MCF 10A (cell line): Measurements from ENCODE around the gene ZNF343. TPM values are rescaled to one million over a fixed set of nuclear protein-coding genes. Genes with fewer than 3 reads are reported as not detected.

Source experiments
- BruUV-seq: library from RNA; stranded (reverse); fragments of 400-500 nt; replicated peaks from 2 replicates; lab custom pipeline; 2021; lab: Mats Ljungman, UMichigan
- CTCF ChIA-PET: fragments of 300-600 bp; sonication (Branson Sonifier 250); formaldehyde crosslinking; extraction: SDS; loops from one replicate; lab custom pipeline; 2021; ENCODE audit warnings: antibody characterized with exemption, inconsistent platforms; lab: Yijun Ruan, JAX
- POLR2A ChIA-PET: fragments of 300-600, 350-650 bp; sonication (Branson Sonifier 250); formaldehyde crosslinking; extraction: SDS; loops from one replicate; lab custom pipeline; 2020; ENCODE audit warnings: antibody characterized with exemption, inconsistent platforms; lab: Yijun Ruan, JAX
- DNase-seq: peaks from one replicate; pipeline ENCODE4 v3.0.0-alpha.2; 2018; ENCODE audit not compliant: unreplicated experiment
- H3K27ac Mint-ChIP-seq: one replicate; pipeline ENCODE4 v1.8.0; 2022; ENCODE audit warnings: mild to moderate bottlenecking, low read depth, mixed read lengths; ENCODE audit not compliant: unreplicated experiment
- H3K27me3 Mint-ChIP-seq: one replicate; pipeline ENCODE4 v1.8.0; 2022; ENCODE audit warnings: mixed read lengths; ENCODE audit not compliant: insufficient read depth, unreplicated experiment
- H3K36me3 Mint-ChIP-seq: one replicate; pipeline ENCODE4 v1.8.0; 2022; ENCODE audit warnings: mild to moderate bottlenecking, moderate library complexity, mixed read lengths; ENCODE audit not compliant: insufficient read depth, unreplicated experiment
- H3K4me1 Mint-ChIP-seq: one replicate; pipeline ENCODE4 v1.8.0; 2022; ENCODE audit warnings: mixed read lengths; ENCODE audit not compliant: insufficient read depth, unreplicated experiment
- H3K4me3 Mint-ChIP-seq: one replicate; pipeline ENCODE4 v1.8.0; 2022; ENCODE audit warnings: mild to moderate bottlenecking, moderate library complexity, mixed read lengths; ENCODE audit not compliant: unreplicated experiment
- H3K9me3 Mint-ChIP-seq: one replicate; pipeline ENCODE4 v1.8.0; 2022; ENCODE audit warnings: mixed read lengths; ENCODE audit not compliant: unreplicated experiment
- intact Hi-C: fragments of 100-400 bp; cut with micrococcal nuclease; formaldehyde crosslinking; loops from 2 replicates; pipeline ENCODE4 v1.14.1; 2022
- total RNA-seq: library from RNA; stranded (reverse); gene quantifications from 2 replicates; pipeline ENCODE4 v1.2.3, GENCODE V29; 2022
- TF ChIP-seq, protein P1 (sequence below): fragments of 200-600 bp; IDR thresholded peaks from one replicate; pipeline ENCODE4 v1.8.0; 2022; ENCODE audit warnings: antibody characterized with exemption, mild to moderate bottlenecking; ENCODE audit not compliant: unreplicated experiment

The ZNF343 gene
- total RNA-seq, 1 experiment from 2014 or later = 16.6 TPM

DNA sequence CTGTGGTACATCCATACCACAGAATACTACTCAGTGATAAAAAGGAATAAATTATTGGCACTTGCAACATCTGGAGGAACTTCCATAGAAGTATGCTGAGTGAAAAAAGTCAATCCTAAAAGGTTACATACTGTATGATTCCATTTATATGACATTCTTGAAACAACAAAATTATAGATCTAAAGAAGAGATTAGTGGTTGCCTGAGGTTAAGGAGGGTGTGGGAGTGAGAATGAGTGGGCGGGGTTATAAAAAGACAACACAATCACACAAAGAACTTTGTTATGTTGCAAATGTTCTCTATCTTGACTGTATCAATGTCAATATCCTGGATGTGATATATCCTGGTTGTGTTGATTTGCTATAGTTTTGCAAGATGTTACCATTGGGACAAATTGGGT, 59.3 kb downstream of the ZNF343 start:
- H3K4me3 Mint-ChIP-seq = no peak overlapping the region
- no peaks in the 10 kb centered on the region for H3K36me3 Mint-ChIP-seq
- H3K27me3 Mint-ChIP-seq = no peaks in the 10 kb centered on the region
- no peak overlapping the region for H3K27ac Mint-ChIP-seq
- H3K4me1 Mint-ChIP-seq = peaks cover 31% of the 10 kb centered on the region
- TF ChIP-seq, protein P1, sequence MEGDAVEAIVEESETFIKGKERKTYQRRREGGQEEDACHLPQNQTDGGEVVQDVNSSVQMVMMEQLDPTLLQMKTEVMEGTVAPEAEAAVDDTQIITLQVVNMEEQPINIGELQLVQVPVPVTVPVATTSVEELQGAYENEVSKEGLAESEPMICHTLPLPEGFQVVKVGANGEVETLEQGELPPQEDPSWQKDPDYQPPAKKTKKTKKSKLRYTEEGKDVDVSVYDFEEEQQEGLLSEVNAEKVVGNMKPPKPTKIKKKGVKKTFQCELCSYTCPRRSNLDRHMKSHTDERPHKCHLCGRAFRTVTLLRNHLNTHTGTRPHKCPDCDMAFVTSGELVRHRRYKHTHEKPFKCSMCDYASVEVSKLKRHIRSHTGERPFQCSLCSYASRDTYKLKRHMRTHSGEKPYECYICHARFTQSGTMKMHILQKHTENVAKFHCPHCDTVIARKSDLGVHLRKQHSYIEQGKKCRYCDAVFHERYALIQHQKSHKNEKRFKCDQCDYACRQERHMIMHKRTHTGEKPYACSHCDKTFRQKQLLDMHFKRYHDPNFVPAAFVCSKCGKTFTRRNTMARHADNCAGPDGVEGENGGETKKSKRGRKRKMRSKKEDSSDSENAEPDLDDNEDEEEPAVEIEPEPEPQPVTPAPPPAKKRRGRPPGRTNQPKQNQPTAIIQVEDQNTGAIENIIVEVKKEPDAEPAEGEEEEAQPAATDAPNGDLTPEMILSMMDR = no peak
- POLR2A ChIA-PET = interaction anchor here (0.6 to 1.3 kb wide), 2 partner anchors 243 to 594 kb away, joined by 3 read pairs; partner anchors contain the start of gene GNRH2
- BruUV-seq = no TSS peak
- intact Hi-C loops = no loop called here
- CTCF ChIA-PET = interaction anchor here (0.7 to 5.0 kb wide), 4 partner anchors 11 to 289 kb away, joined by 3 to 34 read pairs (median 4); no protein-coding TSS in a partner anchor
- H3K9me3 Mint-ChIP-seq = no peaks in the 10 kb centered on the region
- no peak for DNase-seq

DNA sequence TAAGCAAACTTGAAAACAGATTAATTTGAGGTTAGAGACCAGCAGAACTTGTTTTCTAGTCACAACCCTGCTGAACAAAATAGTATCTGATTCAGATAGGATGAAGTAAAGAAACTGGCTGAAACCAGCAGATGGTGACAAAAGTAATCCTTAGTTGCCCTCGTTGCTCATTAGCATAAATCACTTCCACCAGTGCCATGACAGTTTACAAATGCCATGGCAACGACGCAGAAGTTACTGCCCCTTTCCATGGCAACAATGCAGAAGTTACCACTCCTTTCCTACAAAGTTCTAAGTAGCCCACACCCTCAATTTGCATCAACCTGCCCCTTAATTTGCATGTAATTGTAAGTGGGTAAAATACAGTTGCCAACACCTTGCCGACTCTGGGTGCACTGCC, 61.9 kb downstream of the ZNF343 start:
- intact Hi-C loops = no loop called here
- no TSS peak for BruUV-seq
- no peaks in the 10 kb centered on the region for H3K36me3 Mint-ChIP-seq
- H3K4me1 Mint-ChIP-seq = peaks cover 25% of the 10 kb centered on the region
- CTCF ChIA-PET = interaction anchor here (0.7 to 1.8 kb wide), 7 partner anchors 9 to 210 kb away, joined by 3 to 9 read pairs (median 4); no protein-coding TSS in a partner anchor
- H3K27ac Mint-ChIP-seq = no peak overlapping the region
- DNase-seq = no peak
- H3K9me3 Mint-ChIP-seq = no peaks in the 10 kb centered on the region
- H3K4me3 Mint-ChIP-seq = no peak overlapping the region
- POLR2A ChIA-PET = interaction anchor here (0.6 to 2.0 kb wide), 3 partner anchors 11 to 111 kb away, joined by 3 to 4 read pairs (median 3); no protein-coding TSS in a partner anchor
- H3K27me3 Mint-ChIP-seq = no peaks in the 10 kb centered on the region
- TF ChIP-seq, protein P1 = no peak

Other genes with a start within 250 kb of the ZNF343 start
- gene TGM3, start 212.9 kb downstream of the ZNF343 start, total RNA-seq = not detected in 2 replicates
- gene TGM6, start 128.0 kb downstream of the ZNF343 start, total RNA-seq = not detected in 2 replicates
- gene SNRPB, start 38.1 kb downstream of the ZNF343 start, total RNA-seq = 236 and 240 TPM in 2 replicates
- gene TMC2, start 27.7 kb upstream of the ZNF343 start, total RNA-seq = not detected in 2 replicates
- 228 and 340 TPM in 2 replicates for gene NOP56, start 143.7 kb upstream of the ZNF343 start, total RNA-seq
- 80.5 and 102 TPM in 2 replicates for gene IDH3B, start 155.3 kb upstream of the ZNF343 start, total RNA-seq
- gene EBF4, start 183.9 kb upstream of the ZNF343 start, total RNA-seq = not detected in 2 replicates